NCI-H460 (cell line): Measurements from ENCODE around the gene SLC38A8. TPM values are rescaled to one million over a fixed set of nuclear protein-coding genes. Genes with fewer than 3 reads are reported as not detected.

ENCODE experiments used
- DNase-seq: peaks from one replicate; pipeline ENCODE4 v3.0.0-alpha.2; 2016; ENCODE audit warnings: low read depth; ENCODE audit errors: extremely low read depth
- total RNA-seq: library from RNA; depleted of rRNA; stranded (reverse); fragments of >200 nt; shearing (Covaris generic); gene quantifications from 2 replicates; pipeline ENCODE4 v1.2.3, GENCODE V29; 2014

The SLC38A8 gene
- total RNA-seq, 1 experiment from 2014 or later, result not detected

DNA sequence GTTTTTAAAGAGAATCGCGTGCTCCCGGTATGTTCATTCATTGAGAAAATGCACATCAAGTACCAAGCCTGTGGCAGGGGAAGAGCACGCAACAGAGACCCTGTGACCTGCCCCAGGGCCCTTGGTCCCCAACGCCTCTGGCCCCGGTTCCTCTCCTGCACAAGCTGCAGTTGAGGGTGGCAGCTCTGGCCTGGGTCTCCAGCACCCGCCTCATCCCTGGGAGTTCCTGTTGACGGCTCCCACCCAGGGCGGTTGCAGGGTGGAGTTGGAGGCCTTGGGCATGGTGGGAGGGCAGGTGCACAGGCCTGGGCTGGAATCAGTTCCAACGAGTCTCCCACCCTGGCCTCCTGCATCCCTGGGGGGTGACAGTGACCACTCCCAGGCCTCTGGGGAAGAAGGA, 69.5 kb downstream of the SLC38A8 start:
- DNase-seq, result no peak

DNA sequence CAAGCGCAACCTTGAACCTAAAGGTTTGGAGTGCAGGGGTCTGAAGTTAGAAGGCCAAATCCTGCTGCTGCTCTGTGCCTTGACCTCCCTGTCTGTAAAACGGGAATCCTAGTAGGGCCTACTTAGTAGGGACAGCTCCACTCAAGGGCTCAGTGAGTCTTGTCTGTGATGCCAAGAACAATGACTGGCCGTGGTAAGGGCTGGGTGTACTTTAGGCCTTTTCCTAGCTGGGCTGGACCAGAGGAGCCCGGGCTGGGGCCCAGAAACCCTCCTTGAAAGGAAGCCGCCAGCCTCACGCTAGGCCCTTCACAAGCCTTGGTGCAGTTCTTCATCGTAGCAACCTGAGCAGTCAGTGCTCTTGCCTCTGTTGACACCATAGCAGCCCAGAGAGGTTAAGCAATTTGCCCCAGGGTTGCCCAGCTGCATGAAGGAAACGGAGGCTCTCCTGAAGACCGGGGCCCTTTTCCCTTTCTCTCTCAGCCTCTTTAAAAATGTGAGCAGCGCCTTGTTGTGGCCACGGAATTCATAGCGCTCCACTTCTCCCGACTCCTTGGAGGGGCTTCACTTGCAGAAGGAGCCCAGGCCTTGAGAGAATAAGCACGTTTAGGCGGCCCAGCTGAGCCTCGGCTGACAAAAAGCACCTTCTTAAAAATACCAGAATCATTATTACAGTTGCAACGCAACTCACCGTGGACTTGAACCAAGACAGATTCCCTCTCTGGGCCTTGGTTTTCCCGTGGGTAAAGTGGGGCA, 70.2 kb downstream of the SLC38A8 start:
- no peak for DNase-seq

DNA sequence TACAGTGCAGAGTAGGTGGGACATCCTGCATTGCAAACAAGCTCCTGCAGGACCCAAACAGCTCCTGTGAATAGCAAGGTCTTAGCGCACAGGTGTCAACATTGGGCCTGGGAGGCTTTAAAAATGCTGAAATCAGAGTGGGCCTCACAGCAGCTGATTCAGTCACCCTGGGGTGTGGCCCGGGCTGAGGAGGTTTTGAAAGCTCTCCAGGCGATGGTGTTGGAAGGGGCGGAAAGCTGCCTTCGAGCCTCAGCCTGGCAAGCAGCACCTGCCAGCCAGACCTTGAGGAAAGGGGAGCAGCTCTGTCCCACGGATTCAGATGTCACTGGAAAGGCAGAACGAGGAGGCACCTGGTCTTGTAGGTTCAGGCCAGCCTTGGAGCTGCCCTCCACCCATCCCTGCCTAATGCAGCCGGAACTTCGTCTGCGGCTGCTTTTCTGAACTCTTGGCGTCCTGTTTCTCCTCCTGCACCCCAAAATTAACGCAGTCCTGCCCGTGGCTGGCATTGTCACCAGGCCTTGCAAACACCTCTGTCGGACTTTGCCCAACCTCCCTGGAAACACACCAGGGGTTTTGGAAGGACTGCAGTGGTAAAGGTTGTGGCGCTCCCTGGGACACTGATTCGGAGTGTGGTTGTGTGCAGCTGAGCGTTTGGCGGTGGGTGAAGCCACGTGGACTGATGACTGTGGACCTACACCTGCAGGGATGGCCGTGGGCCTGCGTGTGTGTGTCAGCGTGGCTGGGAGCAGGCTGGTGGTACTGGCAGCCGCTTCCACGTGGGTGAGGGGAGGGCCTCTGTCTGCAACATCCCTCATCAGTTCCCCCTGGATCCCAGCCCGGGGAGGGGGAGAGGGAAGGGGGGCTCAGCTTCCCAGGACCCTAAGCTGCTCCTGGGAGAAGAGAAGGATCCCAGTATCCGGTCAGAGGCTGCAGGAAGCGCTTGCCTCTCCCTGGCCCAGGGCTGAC, 71.1 kb downstream of the SLC38A8 start:
- no peak for DNase-seq

DNA sequence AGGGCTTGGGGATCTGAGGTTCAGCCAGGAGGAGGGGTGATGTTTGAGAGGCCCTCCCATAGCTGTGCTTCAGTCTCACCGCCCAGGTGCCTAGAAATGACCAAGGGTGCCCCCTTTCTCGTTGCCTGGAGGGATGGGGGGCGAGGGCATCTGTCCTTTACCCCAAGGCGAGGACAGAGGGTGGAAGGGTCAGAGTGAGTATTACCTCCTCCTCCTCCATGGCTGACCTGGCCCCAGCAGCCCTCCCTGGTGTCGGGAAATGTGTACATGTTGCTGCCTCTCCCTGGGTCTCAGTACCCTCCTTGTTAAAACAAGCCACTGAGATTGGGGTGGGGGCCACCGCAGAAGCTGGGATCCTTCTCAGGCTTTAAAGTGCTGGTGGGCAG, 72.2 kb downstream of the SLC38A8 start:
- no peak for DNase-seq

DNA sequence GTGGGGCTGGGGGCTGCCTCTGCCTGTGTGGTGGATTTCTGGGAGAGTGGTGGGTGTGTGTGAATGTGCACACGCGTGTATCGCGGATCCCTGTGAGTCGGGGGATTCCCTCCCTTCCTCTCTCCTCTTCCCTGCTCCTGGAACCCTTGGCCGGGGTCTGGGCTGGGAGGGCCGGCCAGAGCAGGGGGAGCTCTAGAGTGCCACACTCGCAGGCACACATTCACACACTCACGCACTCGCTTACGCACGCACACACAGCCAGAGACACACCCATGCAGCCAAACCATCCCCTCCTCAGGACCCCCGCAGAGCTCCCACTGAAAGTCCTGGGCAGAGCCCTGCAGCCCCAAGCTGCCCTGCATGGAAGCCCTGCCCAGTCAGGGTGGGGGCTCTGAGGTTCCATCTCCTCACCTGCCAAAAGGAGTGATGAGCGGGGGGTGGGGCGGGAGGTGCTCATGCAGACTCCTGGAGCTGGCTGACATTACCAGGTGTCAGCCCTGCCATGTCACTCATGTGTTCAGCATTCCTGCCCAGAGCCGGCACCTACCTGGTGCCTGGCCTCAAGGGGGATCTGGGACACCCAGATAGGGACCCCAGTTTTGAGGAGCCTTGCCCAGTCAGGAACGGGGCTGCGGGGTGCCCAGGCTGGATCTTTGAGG, 72.7 kb downstream of the SLC38A8 start:
- no peak for DNase-seq

DNA sequence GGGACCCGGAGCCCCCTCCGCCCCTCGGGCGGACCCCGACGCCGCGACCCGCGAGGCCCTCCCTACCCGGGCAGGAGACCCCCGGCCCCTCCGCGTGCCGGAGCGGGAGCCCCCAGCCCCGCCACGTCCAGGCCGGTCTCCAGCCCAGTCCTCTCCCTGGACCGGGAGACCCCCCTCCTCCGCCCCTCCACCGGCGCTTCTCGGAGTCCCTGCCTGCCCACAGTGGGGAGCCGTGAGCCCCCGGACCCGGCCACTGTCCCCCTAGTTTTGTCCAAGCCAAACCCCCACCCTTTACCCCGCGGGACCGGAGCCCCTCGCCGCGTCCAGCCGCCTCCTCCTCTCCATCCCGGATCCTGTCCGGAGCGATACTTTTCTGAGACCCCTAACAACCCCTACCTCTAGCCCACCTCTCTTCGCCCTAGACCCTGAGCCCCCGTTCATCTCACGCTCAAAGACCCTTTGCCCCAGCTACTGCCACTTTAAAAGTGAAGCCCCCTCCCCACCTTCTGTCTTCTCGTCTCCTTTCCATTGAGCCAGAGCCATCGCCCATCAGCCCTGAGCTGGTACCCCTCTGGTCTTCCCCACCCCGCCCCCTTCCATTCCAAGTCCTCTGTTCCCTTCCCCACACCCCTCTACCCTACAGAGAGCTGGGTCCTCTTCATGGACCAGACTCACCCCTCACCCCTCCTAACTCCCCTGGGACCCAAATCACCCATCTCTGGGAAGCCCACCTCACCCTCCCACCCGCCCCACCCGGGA, 73.5 kb downstream of the SLC38A8 start:
- DNase-seq, result no peak

DNA sequence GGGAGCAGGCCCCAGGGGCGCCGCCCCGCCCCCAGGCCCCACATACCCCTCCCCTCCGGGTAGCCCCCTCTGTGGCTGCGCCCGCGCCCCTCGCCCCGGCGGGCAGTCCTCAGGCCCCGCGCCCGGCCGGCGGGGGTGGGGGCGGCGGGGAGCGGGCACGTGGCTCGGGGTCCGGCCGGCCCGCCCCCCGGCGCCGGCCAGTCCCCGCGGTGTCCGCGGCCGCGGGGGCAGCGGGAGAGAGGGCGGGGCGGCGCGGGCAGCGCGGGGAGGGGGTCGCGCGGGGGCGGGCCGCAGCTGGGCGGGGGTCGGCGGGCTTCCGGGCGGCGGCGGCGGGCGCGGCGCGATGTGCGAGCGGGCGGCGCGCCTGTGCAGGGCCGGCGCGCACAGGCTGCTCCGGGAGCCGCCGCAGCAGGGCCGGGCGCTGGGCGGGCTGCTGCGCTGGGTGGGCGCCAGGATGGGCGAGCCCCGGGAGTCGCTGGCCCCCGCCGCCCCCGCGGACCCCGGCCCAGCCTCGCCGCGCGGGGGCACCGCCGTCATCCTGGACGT, 74.2 kb downstream of the SLC38A8 start:
- DNase-seq, result no peak

DNA sequence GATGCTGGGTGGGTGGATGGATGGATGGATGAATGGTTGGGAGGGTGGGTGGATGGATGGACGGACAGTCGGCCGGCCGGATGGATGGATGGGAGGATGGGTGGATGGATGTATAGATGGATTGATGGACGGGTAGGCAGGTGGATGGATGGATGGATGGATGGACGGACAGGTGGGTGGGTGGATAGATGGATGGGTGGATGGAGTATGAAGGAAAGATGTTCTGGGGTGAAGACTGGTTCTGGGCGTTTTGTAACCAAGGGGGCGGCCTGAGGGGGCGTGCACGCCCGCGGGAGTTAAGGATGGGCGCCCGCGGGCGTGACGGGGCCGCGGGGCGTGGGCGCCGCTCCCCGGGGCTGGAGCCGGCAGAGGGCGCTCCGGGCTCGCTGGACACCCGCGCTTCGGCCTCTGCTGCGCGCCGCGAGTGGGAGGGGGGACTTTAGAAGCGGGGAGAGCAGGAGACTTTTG, 74.7 kb downstream of the SLC38A8 start, which contains the start of gene NECAB2:
NECAB2 (plus strand) TSS at position 407 of the 468 bp plus-strand sequence. CDS start 405 bp downstream, outside the sequence.
- DNase-seq, result no peak

DNA sequence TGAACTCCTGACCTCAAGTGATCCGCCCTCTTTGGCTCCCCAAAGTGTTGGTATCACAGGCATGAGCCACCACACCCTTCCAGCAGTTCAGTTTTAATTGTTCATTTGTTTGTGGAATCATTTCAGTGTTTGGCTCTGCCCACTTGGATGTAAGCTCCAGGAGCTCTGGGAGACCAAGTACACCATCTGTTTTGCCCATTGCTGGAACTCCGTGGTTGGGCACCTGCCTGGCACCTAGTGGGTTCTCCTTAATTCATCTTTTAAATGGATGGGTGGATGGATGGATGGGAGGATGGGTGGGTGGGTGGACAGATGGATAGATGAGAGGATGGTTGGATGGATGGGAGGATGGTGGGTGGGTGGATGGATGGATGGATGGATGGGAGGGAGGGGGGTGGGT, 75.5 kb downstream of the SLC38A8 start:
- no peak for DNase-seq

DNA sequence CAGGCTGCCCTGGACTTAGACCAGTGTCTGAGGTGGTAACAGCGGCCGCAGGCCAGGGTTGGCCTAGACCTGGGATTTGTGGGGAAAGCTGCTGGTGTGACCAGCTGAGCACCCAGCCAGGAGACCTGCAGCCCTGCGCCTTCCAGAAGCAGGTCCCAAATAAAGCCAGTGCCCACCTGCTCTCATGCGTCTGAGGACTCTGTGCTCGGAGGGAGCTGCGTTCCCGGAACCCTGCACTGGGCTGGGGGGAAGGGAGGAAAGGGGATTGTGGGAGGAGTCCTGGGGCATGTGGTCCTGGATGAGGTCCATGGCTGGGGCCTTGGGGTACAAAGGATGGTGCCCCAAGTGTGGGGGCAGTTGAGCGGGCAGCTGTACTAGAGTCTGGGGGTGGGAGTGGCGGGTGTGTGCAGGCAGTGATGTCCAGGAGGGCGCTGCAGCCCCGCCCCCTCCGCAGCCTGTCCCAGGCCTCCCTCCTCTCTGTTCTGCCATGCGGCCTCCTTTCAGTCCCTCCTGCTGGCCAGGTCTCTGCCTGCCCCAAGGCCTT, 76.4 kb downstream of the SLC38A8 start:
- DNase-seq, result no peak

DNA sequence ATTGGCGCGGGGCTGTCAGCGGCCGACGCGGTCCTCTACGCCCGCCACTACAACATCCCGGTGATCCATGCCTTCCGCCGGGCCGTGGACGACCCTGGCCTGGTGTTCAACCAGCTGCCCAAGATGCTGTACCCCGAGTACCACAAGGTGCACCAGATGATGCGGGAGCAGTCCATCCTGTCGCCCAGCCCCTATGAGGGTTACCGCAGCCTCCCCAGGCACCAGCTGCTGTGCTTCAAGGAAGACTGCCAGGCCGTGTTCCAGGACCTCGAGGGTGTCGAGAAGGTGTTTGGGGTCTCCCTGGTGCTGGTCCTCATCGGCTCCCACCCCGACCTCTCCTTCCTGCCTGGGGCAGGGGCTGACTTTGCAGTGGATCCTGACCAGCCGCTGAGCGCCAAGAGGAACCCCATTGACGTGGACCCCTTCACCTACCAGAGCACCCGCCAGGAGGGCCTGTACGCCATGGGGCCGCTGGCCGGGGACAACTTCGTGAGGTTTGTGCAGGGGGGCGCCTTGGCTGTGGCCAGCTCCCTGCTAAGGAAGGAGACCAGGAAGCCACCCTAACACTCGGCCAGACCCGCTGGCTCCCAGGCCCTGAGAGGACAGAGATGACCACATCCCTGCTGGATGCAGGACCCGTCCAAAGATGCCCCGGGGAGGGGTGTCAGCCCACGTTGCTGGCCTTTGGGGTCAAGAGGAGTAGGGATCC, 77.0 kb downstream of the SLC38A8 start:
- DNase-seq, result no peak

DNA sequence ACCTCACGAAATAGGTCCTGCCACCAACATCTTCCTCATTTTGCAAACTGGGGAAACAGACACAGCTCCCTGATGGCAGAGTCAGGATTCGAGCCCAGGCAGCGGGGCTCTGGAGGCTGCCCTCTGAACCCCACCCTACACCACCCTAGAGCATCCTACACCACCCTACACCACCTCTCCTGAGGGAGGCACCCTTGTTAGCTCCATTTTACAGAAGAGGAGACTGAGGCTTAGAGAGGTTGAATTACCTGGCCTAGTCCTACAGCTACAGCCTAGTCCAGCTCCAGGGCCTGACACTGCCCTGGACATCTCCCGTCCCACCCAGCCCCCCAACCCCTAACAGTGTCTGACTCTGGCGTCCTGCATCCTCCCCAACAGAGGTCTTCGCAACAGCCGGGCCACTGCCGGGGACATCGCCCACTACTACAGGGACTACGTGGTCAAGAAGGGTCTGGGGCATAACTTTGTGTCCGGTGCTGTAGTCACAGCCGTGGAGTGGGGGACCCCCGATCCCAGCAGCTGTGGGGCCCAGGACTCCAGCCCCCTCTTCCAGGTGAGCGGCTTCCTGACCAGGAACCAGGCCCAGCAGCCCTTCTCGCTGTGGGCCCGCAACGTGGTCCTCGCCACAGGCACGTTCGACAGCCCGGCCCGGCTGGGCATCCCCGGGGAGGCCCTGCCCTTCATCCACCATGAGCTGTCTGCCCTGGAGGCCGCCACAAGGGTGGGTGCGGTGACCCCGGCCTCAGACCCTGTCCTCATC, 77.7 kb downstream of the SLC38A8 start:
- DNase-seq, result no peak

DNA sequence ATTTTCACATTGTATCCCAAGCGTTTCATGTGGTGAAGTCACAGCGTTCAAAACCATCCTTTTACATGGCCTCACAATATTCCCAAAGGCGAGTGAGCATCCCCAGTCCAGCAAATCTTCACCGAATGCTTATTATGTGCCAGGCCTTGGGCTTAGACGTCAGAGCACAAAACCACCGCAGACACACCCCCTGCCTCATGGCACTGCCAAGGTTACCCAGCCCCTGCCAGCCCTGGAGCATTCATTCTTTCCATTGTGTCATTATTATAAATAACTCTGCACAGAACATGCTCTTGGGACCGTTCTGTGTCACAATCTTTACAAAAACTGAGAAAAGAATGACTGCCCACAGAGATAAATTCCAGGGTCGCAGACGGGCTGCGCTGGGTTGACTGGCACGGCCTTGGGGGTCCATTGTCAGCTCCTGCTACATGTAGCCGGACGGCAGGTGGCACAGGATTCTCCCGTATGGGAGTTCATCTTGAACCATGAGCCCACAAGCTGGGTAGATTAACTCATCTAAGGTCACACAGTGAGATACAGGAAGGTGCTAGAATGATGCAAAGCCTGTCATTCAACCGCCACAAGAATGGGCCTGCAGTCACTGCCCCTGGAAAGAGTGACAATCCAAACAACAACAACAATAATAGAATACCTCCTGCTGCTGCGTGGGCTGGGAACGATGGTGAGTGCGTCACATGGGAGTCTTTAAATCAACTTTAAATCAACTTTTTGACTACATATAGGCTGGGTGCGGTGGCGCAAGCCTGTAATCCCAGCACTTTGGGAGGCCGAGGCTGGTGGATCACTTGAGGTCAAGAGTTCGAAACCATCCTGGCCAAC, 79.1 kb downstream of the SLC38A8 start:
- DNase-seq, result no peak

DNA sequence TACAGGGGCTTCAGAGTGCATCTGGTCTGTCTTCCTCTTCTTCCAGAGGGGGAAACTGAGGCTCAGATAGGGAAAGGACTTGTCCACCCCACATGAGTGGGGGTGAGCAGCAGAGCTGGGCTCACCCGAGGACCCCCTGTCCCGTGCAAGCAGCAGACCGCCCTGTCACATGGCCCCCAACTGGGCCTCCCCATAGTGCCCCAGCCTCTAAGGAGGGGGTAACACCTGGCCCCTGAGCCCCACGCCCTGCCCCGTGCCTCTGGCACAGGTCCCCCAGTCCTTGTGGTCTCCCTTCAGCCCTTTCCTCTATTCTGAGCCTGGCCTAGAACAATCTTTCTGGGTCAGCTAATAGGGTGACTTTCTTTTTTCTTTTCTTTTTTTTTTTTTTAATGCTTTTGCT, 81.0 kb downstream of the SLC38A8 start:
- DNase-seq, result no peak

DNA sequence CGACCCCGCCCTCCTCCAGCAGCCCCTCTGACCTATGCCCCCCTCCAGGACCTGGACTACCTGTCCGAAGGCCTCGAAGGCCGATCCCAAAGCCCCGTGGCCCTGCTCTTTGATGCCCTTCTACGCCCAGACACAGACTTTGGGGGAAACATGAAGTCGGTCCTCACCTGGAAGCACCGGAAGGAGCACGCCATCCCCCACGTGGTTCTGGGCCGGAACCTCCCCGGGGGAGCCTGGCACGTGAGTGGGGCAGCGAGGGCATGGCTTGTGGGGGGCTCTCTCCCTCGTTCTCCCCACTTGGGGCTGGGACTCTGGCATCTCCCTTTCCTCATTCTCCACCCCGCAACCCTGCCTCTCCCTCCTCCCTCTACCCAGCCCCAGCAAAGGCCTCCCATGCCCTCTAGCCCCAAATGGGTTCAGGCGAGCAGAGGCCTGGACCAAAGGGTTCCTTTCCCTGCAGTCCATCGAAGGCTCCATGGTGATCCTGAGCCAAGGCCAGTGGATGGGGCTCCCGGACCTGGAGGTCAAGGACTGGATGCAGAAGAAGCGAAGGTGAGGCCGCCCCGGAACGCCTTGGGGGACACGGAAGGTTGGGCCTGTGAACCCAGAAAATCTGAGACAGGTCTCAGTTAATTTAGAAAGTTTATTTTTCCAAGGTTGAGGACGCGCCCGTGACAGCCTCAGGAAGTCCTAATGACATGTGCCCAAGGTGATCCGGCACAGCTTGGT, 81.9 kb downstream of the SLC38A8 start:
- DNase-seq, result no peak
